ENCODE data around the gene DHX38.

DNA sequence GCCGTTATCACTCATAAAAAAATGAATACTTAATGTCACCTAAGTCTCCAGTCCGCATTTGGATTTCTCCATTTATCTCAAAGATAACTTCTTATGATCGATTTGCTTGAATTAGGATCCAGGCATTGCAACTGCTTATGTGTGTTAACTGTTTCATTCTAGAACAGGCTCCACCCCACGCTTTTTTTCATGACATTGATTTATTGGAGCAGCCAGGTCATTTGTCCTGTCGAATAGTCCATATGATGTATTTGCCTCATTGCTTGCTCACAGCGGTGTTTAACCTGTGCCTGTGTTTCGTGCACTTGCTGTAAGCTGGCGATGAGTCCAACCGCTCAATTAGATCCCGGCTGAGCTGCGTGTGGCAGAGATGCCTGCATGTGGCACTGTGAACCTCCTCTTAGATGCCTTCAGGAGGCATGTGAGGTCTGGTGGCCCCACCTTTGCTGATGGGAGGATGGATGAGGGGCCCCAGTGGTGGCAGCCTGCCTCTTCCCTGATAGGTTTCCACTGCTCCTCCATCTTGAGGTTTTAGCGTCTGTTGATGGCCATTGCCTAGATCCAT is 16.4 kb downstream of the DHX38 start:
- TF ChIP-seq CTCF (IDR thresholded peaks at IDR 0.05) (no peak), POLR2A (IDR thresholded peaks at IDR 0.05) (no peak)
